ENCODE measurements around the gene IBA57. TPM values are rescaled to one million over a fixed set of nuclear protein-coding genes. Genes with fewer than 3 reads are reported as not detected.

IBA57 gene
- total RNA-seq, 2 experiments from 2014 or later: 9.7 to 10.8 TPM

- TF ChIP-seq CTCF (IDR thresholded peaks at IDR 0.05): no peak
- ChIA-PET POLR2A (interaction anchor here (1.2 to 6.6 kb wide), 2 partner anchors 10 to 21 kb away, joined by 4 to 59 read pairs; partner anchors contain the start of gene GUK1), CTCF (interaction anchor here (1.3 to 1.7 kb wide), 2 partner anchors 26 to 162 kb away, joined by 3 to 4 read pairs; no protein-coding TSS in a partner anchor)
- intact Hi-C loops (cut with micrococcal nuclease): no loop called here
- Mint-ChIP-seq H3K4me3 (no peak overlapping the region), H3K4me1 (ENCODE audit: low read depth) (peaks cover 36% of the 10 kb centered on the region), H3K27me3 (no peaks in the 10 kb centered on the region), H3K36me3 (ENCODE audit: low read depth) (peaks cover 5% of the 10 kb centered on the region), H3K27ac (peak overlapping the region; percentile 93), H3K9me3 (no peaks in the 10 kb centered on the region)
- no peak for DNase-seq
- ATAC-seq: no peak
Measured at GRCh38 chr1:228161866-228162265, 3.7 kb upstream of the IBA57 start.

GRCh38 chr1:228162286-228163006 lies 3.2 kb upstream of the IBA57 start:
- no peak overlapping the region for H3K4me3 Mint-ChIP-seq
- no peaks in the 10 kb centered on the region for H3K9me3 Mint-ChIP-seq
- intact Hi-C loops (cut with micrococcal nuclease): no loop called here
- POLR2A ChIA-PET: interaction anchor here (1.2 to 6.6 kb wide), 2 partner anchors 11 to 21 kb away, joined by 4 to 59 read pairs; partner anchors contain the start of gene GUK1
- DNase-seq (no peak), ATAC-seq (no peak)
- no peaks in the 10 kb centered on the region for H3K27me3 Mint-ChIP-seq
- CTCF ChIA-PET: interaction anchor here (0.7 to 1.7 kb wide), 3 partner anchors 20 to 163 kb away, joined by 3 to 4 read pairs (median 4); no protein-coding TSS in a partner anchor
- no peak for TF ChIP-seq CTCF (IDR thresholded peaks at IDR 0.05)
- peaks cover 5% of the 10 kb centered on the region for H3K36me3 Mint-ChIP-seq (ENCODE audit: low read depth)
- H3K27ac Mint-ChIP-seq: peak overlapping the region; percentile 93
- H3K4me1 Mint-ChIP-seq (ENCODE audit: low read depth): peaks cover 33% of the 10 kb centered on the region

- no peak for DNase-seq
- POLR2A ChIA-PET: interaction anchor here (1.2 to 6.6 kb wide), 2 partner anchors 12 to 22 kb away, joined by 4 to 59 read pairs; partner anchors contain the start of gene GUK1
- no peak for ATAC-seq
- Mint-ChIP-seq H3K4me1 (ENCODE audit: low read depth) (peaks cover 35% of the 10 kb centered on the region), H3K36me3 (ENCODE audit: low read depth) (peaks cover 5% of the 10 kb centered on the region), H3K4me3 (no peak overlapping the region), H3K27ac (peak overlapping the region; percentile 93), H3K27me3 (no peaks in the 10 kb centered on the region), H3K9me3 (no peaks in the 10 kb centered on the region)
- TF ChIP-seq CTCF (IDR thresholded peaks at IDR 0.05): no peak
- CTCF ChIA-PET: interaction anchor here (0.7 to 1.3 kb wide), 2 partner anchors 20 to 28 kb away, joined by 3 to 4 read pairs; no protein-coding TSS in a partner anchor
- intact Hi-C loops (cut with micrococcal nuclease): no loop called here
Measured at GRCh38 chr1:228163007-228163753, 2.4 kb upstream of the IBA57 start.

- ChIA-PET CTCF (interaction anchor here (1.3 to 6.2 kb wide), 4 partner anchors 10 to 621 kb away, joined by 3 to 47 read pairs (median 28); partner anchors contain the start of gene GUK1), POLR2A (interaction anchor here (1.3 to 6.6 kb wide), 2 partner anchors 9 to 23 kb away, joined by 3 to 59 read pairs; partner anchors contain the start of gene GUK1)
- ATAC-seq (no peak), DNase-seq (no peak)
- H3K27me3 Mint-ChIP-seq: no peaks in the 10 kb centered on the region
- TF ChIP-seq CTCF (IDR thresholded peaks at IDR 0.05): no peak
- peaks cover 35% of the 10 kb centered on the region for H3K4me1 Mint-ChIP-seq (ENCODE audit: low read depth)
- H3K4me3 Mint-ChIP-seq: peak overlapping the region; percentile 79
- H3K9me3 Mint-ChIP-seq: no peaks in the 10 kb centered on the region
- intact Hi-C loops (cut with micrococcal nuclease): no loop called here
- peak overlapping the region; percentile 93 for H3K27ac Mint-ChIP-seq
- H3K36me3 Mint-ChIP-seq (ENCODE audit: low read depth): peaks cover 5% of the 10 kb centered on the region
Measured at GRCh38 chr1:228163776-228164519, 1.7 kb upstream of the IBA57 start.

Data from activated CD8-positive, alpha-beta T cell treated with anti-CD3 and anti-CD28 coated beads for 36 hours (primary cell).